Neutrophil (primary cell): ENCODE measurements around the gene ZMIZ2.
"Not testable (repeated sequence)": the region's sequence is repeated elsewhere in the genome, so short reads cannot be mapped to it uniquely, and the experiment has no call there.

Source experiments
- H3K27ac ChIP-seq: fragments of 200-600 bp; sonication (generic); 2 replicates; pipeline ENCODE4 v1.5.1; 2016; ENCODE audit warnings: mild to moderate bottlenecking, moderate library complexity
- H3K27me3 ChIP-seq: fragments of 200-600 bp; sonication (generic); 2 replicates; pipeline ENCODE4 v1.6.0; 2016; ENCODE audit warnings: mild to moderate bottlenecking
- H3K36me3 ChIP-seq: fragments of 200-600 bp; sonication (generic); 2 replicates; pipeline ENCODE4 v1.5.1; 2017
- H3K4me1 ChIP-seq, 2 experiments: fragments of 200-600 bp in 1 of 2; sonication (generic) in 1 of 2; 1 replicate in 1 of 2; 2 replicates in 1 of 2; pipeline versions ENCODE4 v1.5.1 to v1.6.1; 2013 to 2016; ENCODE audit warnings: low read depth in 1 of 2, low read length in 1 of 2, mild to moderate bottlenecking in 1 of 2, moderate library complexity in 1 of 2; ENCODE audit not compliant: control insufficient read depth in 1 of 2, insufficient read depth in 1 of 2
- H3K4me3 ChIP-seq, 2 experiments: fragments of 200-600 bp in 1 of 2; sonication (generic) in 1 of 2; 1 replicate in 1 of 2; 2 replicates in 1 of 2; pipeline ENCODE4 v1.5.1; 2013 to 2016; ENCODE audit warnings: low read depth in 1 of 2, low read length in 1 of 2, mild to moderate bottlenecking in 1 of 2, moderate library complexity in 1 of 2
- H3K9me3 ChIP-seq: fragments of 200-600 bp; sonication (generic); 2 replicates; pipeline ENCODE4 v1.5.1; 2016
- CTCF ChIP-seq: fragments of 200-600 bp; sonication (generic); IDR thresholded peaks from 2 replicates; pipeline ENCODE4 v1.5.1; 2016; ENCODE audit warnings: antibody characterized with exemption

The ZMIZ2 gene

GRCh38 chr7:44748045-44748947 is at the start of gene ZMIZ2:
ZMIZ2 (plus strand) TSS chr7:44748847; CDS start chr7:44756250, 7,403 bp downstream.
- TF ChIP-seq CTCF, result peak; percentile 63
- Histone ChIP-seq H3K27ac (peak within 1 kb of the TSS; percentile 99), H3K27me3 (no peaks in the 10 kb centered on the region), H3K4me3 (peak within 1 kb of the TSS; percentile 76 to 83), H3K4me1 (peaks cover 18 to 24% of the 10 kb centered on the region in 2 experiments), H3K36me3 (no peaks in the 10 kb centered on the region), H3K9me3 (no peaks in the 10 kb centered on the region)

- H3K4me1 ChIP-seq, H3K9me3 ChIP-seq, H3K4me3 ChIP-seq, H3K27me3 ChIP-seq, H3K27ac ChIP-seq: not testable (repeated sequence)
- peaks cover 95% of the 10 kb centered on the region for H3K36me3 ChIP-seq
These were observed 49.0 kb upstream of the ZMIZ2 start for GRCh38 chr7:44699598-44699997.

GRCh38 chr7:44700322-44700721 is 48.3 kb upstream of the ZMIZ2 start:
- H3K4me1 ChIP-seq, result no peaks in the 10 kb centered on the region
- no peak overlapping the region for H3K27ac ChIP-seq
- H3K4me3 ChIP-seq, result no peak overlapping the region
- TF ChIP-seq CTCF, result no peak
- peaks cover 89% of the 10 kb centered on the region for H3K36me3 ChIP-seq
- peaks cover 4% of the 10 kb centered on the region for H3K9me3 ChIP-seq
- H3K27me3 ChIP-seq, result no peaks in the 10 kb centered on the region

GRCh38 chr7:44703391-44703790 is 45.3 kb upstream of the ZMIZ2 start:
- not testable (repeated sequence) for H3K27ac ChIP-seq, H3K27me3 ChIP-seq, H3K9me3 ChIP-seq, H3K4me3 ChIP-seq, H3K4me1 ChIP-seq
- H3K36me3 ChIP-seq, result peaks cover 89% of the 10 kb centered on the region

GRCh38 chr7:44703921-44704320 is 44.7 kb upstream of the ZMIZ2 start:
- Histone ChIP-seq H3K9me3 (no peaks in the 10 kb centered on the region), H3K27ac (no peak overlapping the region), H3K4me3 (no peak overlapping the region), H3K27me3 (no peaks in the 10 kb centered on the region), H3K4me1 (no peaks in the 10 kb centered on the region), H3K36me3 (peaks cover 89% of the 10 kb centered on the region)
- TF ChIP-seq CTCF, result no peak

- Histone ChIP-seq H3K9me3 (no peaks in the 10 kb centered on the region), H3K36me3 (peaks cover 89% of the 10 kb centered on the region), H3K27ac (no peak overlapping the region), H3K4me1 (no peaks in the 10 kb centered on the region), H3K27me3 (no peaks in the 10 kb centered on the region), H3K4me3 (no peak overlapping the region)
- TF ChIP-seq CTCF, result no peak
These were observed 43.2 kb upstream of the ZMIZ2 start for GRCh38 chr7:44705434-44705833.
